GM12801 (cell line): ENCODE results near the gene TRAF3.

Experiments
- TF ChIP-seq, protein P1 (sequence below): IDR thresholded peaks from one replicate; pipeline ENCODE4 v1.5.1; 2011; ENCODE audit warnings: control low read depth; ENCODE audit not compliant: insufficient read length; ENCODE audit errors: extremely low read depth

TRAF3 gene

GRCh38 chr14:102922490-102923200, 145.4 kb downstream of the TRAF3 start, which contains the start of gene AMN:
TSS of gene AMN (plus strand) at chr14:102922663. CDS start at chr14:102922689, 26 bp downstream.
- TF ChIP-seq, protein P1, sequence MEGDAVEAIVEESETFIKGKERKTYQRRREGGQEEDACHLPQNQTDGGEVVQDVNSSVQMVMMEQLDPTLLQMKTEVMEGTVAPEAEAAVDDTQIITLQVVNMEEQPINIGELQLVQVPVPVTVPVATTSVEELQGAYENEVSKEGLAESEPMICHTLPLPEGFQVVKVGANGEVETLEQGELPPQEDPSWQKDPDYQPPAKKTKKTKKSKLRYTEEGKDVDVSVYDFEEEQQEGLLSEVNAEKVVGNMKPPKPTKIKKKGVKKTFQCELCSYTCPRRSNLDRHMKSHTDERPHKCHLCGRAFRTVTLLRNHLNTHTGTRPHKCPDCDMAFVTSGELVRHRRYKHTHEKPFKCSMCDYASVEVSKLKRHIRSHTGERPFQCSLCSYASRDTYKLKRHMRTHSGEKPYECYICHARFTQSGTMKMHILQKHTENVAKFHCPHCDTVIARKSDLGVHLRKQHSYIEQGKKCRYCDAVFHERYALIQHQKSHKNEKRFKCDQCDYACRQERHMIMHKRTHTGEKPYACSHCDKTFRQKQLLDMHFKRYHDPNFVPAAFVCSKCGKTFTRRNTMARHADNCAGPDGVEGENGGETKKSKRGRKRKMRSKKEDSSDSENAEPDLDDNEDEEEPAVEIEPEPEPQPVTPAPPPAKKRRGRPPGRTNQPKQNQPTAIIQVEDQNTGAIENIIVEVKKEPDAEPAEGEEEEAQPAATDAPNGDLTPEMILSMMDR, result no peak

DNA sequence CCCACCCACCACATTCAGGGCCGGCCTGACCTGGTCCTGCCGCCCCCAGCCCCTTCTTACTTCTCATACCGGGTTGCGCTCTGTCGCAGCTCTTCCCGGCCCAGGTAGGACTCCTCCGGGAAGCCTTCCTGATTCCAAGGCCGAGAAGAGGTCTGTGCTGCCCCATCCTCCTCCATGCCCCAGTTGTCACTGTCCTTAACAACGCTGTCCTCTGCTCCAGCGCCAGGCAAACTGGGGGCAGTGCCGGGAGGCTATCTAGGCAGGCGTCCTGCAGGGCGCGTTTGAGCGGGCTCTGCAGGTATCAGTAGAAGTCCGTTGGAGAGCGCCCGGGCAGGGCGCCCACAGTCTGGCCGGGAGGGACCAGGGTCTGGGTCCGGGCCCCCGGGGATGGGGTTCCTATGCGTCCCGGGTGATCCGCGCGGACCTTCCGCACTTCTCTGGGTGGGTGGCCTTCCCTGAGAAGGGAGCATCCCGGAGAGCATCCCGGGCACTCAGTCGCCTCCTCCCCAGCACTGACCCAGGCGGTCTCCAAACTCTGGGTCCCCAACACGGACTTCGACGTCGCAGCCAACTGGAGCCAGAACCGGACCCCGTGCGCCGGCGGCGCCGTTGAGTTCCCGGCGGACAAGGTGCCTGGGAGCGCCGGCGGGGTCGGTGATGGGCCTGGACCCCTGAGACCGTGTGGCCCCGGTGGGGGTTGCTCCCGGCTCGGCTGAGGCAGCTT, 146.1 kb downstream of the TRAF3 start:
- TF ChIP-seq, protein P1, result no peak

- TF ChIP-seq, protein P1, result no peak
These were observed 146.8 kb downstream of the TRAF3 start for GRCh38 chr14:102923925-102924486.

DNA sequence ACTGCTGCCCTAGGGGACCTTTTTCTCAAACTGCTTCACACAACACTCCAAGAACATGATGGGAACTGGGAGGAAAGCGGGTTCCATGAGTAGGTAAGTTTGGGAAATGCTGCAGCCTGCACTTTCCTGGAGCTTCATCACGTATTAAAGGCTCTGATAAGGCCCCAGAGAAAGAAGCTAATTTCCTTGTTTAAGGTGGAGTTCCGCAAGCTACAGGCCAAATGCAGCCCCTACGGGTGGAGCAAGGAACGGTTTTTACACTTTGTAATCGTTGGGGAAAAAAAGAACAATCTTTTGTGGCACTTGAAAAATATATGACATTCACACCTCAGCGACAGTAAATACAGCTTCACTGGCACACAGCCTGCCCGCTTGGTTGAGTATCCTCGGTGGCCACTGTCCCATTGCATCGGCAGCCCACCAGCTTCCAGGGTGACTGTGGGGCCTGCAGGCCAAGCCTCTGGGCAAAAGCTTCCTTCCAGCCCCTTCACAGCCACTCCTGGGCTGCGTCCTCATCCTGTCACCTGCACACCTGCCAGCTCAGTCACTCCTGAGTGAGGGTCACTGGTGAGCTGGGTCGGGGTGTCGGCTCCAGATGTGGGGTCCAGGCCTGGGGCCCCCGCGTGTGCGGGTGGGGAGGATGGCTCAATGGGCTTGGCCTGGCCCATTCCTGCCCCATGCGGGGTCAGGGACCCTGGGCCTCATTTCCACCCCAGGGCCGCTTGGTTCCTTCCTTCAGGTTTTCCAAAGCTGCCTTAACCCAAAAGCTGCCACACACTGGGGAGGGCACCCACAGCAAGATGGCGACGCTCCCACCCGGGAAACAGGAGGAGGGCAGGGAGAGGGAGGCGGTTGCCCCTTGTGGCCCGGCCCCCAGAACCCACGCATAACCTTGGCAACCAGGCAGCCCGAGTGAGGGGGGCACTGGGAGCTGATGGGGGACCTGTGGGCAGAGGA, 147.7 kb downstream of the TRAF3 start:
- TF ChIP-seq, protein P1, result no peak

GRCh38 chr14:102925646-102926045, 148.4 kb downstream of the TRAF3 start:
- TF ChIP-seq, protein P1, result no peak

- TF ChIP-seq, protein P1, result no peak
These were observed 148.9 kb downstream of the TRAF3 start for GRCh38 chr14:102926104-102926503.
